ENCODE measurements around the gene LYRM4.

The LYRM4 gene

DNA sequence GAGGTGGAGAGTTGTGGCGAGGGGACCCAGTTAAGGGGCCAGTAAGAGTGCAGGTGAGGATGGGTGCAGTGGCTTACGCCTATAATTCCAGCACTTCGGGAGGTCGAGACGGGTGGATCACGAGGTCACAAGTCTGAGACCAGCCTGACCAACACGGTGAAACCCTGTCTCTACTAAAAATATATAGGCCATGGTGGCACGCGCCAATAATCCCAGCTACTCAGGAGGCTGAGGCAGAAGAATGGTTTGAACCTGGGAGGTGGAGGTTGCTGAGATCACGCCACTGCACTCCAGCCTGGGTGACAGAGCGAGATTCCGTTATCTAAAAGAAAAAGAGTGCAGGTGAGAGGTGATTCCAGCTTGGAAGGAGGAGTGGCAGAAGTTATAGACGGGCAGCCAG, 147.7 kb downstream of the LYRM4 start:
- no peak for DNase-seq (ENCODE audit: low read depth, low spot score)
- ChIA-PET POLR2A (interaction anchor here (0.5 kb wide), 1 partner anchor 631 kb away, joined by 5 read pairs; no protein-coding TSS in a partner anchor), CTCF (interaction anchor here (0.6 kb wide), 1 partner anchor 151 kb away, joined by 4 read pairs; no protein-coding TSS in a partner anchor)
- TF ChIP-seq, protein P1, sequence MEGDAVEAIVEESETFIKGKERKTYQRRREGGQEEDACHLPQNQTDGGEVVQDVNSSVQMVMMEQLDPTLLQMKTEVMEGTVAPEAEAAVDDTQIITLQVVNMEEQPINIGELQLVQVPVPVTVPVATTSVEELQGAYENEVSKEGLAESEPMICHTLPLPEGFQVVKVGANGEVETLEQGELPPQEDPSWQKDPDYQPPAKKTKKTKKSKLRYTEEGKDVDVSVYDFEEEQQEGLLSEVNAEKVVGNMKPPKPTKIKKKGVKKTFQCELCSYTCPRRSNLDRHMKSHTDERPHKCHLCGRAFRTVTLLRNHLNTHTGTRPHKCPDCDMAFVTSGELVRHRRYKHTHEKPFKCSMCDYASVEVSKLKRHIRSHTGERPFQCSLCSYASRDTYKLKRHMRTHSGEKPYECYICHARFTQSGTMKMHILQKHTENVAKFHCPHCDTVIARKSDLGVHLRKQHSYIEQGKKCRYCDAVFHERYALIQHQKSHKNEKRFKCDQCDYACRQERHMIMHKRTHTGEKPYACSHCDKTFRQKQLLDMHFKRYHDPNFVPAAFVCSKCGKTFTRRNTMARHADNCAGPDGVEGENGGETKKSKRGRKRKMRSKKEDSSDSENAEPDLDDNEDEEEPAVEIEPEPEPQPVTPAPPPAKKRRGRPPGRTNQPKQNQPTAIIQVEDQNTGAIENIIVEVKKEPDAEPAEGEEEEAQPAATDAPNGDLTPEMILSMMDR (IDR thresholded peaks at IDR 0.05; ENCODE audit: insufficient read depth, low read length, missing control alignments): no peak
- H3K4me3 ChIP-seq (ENCODE audit: low read depth, low read length): no peak overlapping the region

DNA sequence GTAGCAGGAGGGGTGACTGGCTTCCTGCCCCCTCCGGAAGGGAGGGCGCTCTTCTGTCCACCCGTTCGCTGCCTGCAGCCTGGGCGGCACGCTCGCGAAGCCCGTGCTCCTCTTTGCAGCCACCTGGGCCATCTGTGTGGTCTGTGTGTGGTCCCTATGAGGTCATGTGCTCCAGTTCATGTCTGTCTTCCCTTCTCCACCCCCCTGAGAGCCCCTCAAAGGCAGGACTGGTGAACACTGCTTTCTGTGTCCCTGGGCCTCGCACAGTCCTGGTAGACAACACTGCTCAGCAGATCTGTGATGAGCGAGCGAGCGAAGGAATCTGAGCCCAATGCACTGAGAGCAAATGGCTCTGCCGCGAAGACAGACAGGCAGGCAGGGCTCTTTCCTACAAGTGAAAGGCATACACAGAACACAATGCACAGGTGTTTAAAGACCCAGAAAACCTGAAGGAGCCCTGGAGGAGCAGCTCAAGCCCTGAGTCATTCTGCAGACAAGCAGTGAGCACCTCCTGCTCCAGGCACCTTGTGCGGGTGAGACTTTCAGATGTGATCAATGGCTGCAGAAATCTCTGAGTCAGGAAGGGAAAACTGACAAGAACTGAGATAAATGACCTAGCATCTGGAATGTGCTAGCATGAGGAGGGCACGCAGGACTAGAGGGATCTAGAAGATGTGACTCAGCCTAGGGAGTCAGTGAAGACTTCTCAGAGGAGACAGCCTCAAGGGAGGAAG, 148.5 kb downstream of the LYRM4 start:
- H3K4me3 ChIP-seq (ENCODE audit: low read depth, low read length): no peak overlapping the region
- TF ChIP-seq, protein P1 (IDR thresholded peaks at IDR 0.05; ENCODE audit: insufficient read depth, low read length, missing control alignments): no peak
- ChIA-PET CTCF (interaction anchor here (0.6 to 0.7 kb wide), 2 partner anchors 30 to 150 kb away, joined by 3 to 4 read pairs; no protein-coding TSS in a partner anchor), POLR2A (interaction anchor here (0.5 kb wide), 1 partner anchor 632 kb away, joined by 5 read pairs; no protein-coding TSS in a partner anchor)
- DNase-seq (ENCODE audit: low read depth, low spot score): no peak

DNA sequence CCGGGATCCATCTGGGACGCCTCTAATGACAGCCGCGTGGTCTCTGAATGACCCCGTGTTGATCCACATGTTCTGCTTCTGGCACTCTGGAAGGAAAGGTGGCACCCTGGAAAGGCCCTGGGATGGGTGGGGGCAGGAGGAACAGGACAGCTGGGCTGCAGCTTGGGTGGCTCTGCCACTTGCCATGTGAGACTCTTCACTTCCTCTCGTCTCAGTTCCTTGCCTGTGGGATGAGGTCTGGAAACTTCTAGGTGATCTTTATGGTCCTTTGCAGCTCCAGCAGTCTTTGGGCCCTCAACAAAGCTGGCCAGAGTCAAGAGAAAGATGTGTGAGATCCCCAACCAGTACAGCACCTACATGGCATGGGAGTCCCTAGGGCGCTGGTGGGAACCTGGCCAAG, 149.1 kb downstream of the LYRM4 start:
- POLR2A ChIA-PET: no interaction called here
- H3K4me3 ChIP-seq (ENCODE audit: low read depth, low read length): no peak overlapping the region
- TF ChIP-seq, protein P1 (IDR thresholded peaks at IDR 0.05; ENCODE audit: insufficient read depth, low read length, missing control alignments): no peak
- CTCF ChIA-PET: no interaction called here
- DNase-seq (ENCODE audit: low read depth, low spot score): no peak

DNA sequence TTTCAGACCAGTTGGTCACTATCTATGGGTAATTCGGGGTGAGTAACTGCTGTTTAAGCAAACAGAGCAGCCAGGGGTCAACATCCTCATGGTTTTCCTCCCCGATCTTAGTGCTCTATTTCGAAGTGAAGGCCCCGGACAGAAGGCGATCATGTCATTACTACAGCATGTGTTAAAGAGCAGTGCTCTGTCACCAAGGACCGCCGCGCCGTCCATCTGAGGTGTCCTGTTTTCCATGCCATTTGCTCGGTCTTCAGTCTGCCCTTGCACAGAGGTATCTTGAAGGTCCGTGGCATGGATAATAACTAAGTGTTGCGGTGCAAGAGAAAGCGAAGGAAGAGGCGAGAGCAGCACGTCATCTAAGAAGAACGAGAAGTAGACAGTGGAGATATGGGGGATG, 150.5 kb downstream of the LYRM4 start:
- H3K4me3 ChIP-seq (ENCODE audit: low read depth, low read length): no peak overlapping the region
- CTCF ChIA-PET: no interaction called here
- DNase-seq (ENCODE audit: low read depth, low spot score): no peak
- TF ChIP-seq, protein P1 (IDR thresholded peaks at IDR 0.05; ENCODE audit: insufficient read depth, low read length, missing control alignments): no peak
- POLR2A ChIA-PET: no interaction called here

DNA sequence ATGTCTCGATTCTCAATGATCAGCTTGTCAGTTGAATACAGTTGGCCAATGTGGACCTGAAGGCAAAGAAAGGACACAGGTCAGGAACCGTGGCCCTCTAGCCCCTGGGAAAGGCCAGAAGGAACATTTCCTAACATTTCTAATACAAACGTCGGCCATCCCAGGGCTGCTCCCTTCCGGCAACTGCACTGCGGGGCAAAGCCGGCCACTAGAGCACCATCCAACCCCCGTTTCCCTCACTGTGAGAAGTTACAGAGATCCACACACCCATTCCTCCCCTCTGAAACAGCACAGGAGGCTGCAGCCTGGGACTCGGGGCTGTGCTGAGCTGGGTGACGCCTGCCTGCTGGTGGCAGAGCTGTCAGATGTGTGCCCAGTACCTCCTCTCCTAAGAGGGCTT, 151.3 kb downstream of the LYRM4 start:
- ChIA-PET POLR2A (no interaction called here), CTCF (no interaction called here)
- DNase-seq (ENCODE audit: low read depth, low spot score): no peak
- TF ChIP-seq, protein P1 (IDR thresholded peaks at IDR 0.05; ENCODE audit: insufficient read depth, low read length, missing control alignments): no peak
- no peak overlapping the region for H3K4me3 ChIP-seq (ENCODE audit: low read depth, low read length)

DNA sequence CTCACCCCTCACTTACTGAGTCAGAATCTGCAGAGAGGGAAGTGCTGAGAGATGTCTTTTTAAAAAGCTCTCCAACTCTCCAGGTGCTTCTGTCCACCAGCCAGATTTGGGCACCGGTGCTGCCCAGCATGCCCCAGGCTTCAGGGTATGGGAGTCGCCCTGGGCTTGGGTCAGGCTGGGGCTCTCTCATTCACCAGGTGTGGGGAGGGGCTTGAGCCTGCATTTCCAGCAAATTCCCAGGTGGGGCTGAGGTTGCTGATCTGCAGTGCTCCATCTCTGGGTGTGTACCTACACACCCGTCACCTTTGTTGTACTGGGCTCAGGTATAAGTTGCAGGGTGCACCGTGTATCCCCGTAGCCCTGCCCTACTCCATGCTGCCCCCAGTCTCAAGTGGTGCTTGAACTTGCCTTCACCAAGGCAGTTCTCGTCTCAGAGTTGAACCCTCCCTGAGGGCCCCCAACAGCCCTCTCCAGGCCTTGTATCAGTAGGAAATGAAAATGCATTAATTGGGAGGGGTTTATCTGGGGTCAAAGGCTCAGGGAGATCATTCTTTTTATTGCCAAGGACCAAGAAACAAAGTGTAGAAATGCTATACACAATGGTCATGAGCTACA, 152.1 kb downstream of the LYRM4 start:
- TF ChIP-seq, protein P1 (IDR thresholded peaks at IDR 0.05; ENCODE audit: insufficient read depth, low read length, missing control alignments): no peak
- CTCF ChIA-PET: no interaction called here
- POLR2A ChIA-PET: no interaction called here

More for the DNA sequence above, 152.1 kb downstream of the LYRM4 start:
- DNase-seq (ENCODE audit: low read depth, low spot score): no peak
- H3K4me3 ChIP-seq (ENCODE audit: low read depth, low read length): no peak overlapping the region

Data from AG04449 (cell line).